SK-N-SH (cell line): ENCODE data around the gene WWC2. TPM values are rescaled to one million over a fixed set of nuclear protein-coding genes. Genes with fewer than 3 reads are reported as not detected.
A peak's percentile ranks its signal among the peaks of the same experiment; 100 is the strongest.

ENCODE experiments used
- CTCF ChIA-PET: fragments of 300-600, 350-600 bp; formaldehyde crosslinking; extraction: SDS; loops from one replicate; lab custom pipeline; 2021; lab: Yijun Ruan, JAX
- POLR2A ChIA-PET: fragments of 350-600 bp; sonication (Branson Sonifier 250); formaldehyde crosslinking; extraction: SDS; loops from one replicate; lab custom pipeline; 2020; ENCODE audit warnings: antibody characterized with exemption, inconsistent platforms; lab: Yijun Ruan, JAX
- DNase-seq: peaks from one replicate; pipeline ENCODE4 v3.0.0; 2012
- H2AFZ ChIP-seq: fragments of 200-600 bp; sonication (generic); 2 replicates; pipeline ENCODE4 v1.8.1; 2016; ENCODE audit warnings: antibody characterized with exemption, mild to moderate bottlenecking, low read depth
- H3F3A ChIP-seq: fragments of 200-600 bp; sonication (generic); replicated peaks from 2 replicates; pipeline ENCODE3; 2016; ENCODE audit warnings: antibody characterized with exemption, mild to moderate bottlenecking; ENCODE audit not compliant: insufficient read depth
- H3K27ac ChIP-seq, 2 experiments: fragments of 200-500 bp in 1 of 2; fragments of 200-600 bp in 1 of 2; sonication (Bioruptor generic) in 1 of 2; sonication (generic), shearing (Covaris generic) in 1 of 2; 2 replicates each; pipeline versions ENCODE4 v1.5.1 to v1.6.1; 2014 to 2016; ENCODE audit warnings: low read depth in 2 of 2, inconsistent platforms in 1 of 2, low read length in 1 of 2, mild to moderate bottlenecking in 1 of 2, mixed read lengths in 1 of 2
- H3K27me3 ChIP-seq: fragments of 200-600 bp; sonication (generic), shearing (Covaris generic); 2 replicates; pipeline ENCODE4 v1.6.1; 2016; ENCODE audit warnings: mixed run types; ENCODE audit not compliant: insufficient read depth
- H3K36me3 ChIP-seq, 2 experiments: fragments of 200-500 bp in 1 of 2; fragments of 200-600 bp in 1 of 2; sonication (Bioruptor generic) in 1 of 2; sonication (generic) in 1 of 2; replicated peaks in 1 of 2; 2 replicates each; pipeline versions ENCODE3 to v1.5.1; 2014 to 2016; ENCODE audit warnings: low read length in 1 of 2, mild to moderate bottlenecking in 1 of 2; ENCODE audit not compliant: insufficient read depth in 2 of 2, control insufficient read depth in 1 of 2
- H3K4me1 ChIP-seq, 2 experiments: fragments of 200-500 bp in 1 of 2; fragments of 200-600 bp in 1 of 2; sonication (Bioruptor generic) in 1 of 2; sonication (generic), shearing (Covaris generic) in 1 of 2; 2 replicates each; pipeline versions ENCODE4 v1.5.1 to v1.6.1; 2014 to 2016; ENCODE audit warnings: low read depth in 1 of 2, low read length in 1 of 2, mixed run types in 1 of 2; ENCODE audit not compliant: insufficient read depth in 2 of 2, control insufficient read depth in 1 of 2
- H3K4me2 ChIP-seq: fragments of 200-600 bp; sonication (generic), shearing (Covaris generic); 2 replicates; pipeline ENCODE4 v1.6.1; 2017; ENCODE audit warnings: mixed run types
- H3K4me3 ChIP-seq, 2 experiments: fragments of 200-500 bp in 1 of 2; fragments of 200-600 bp in 1 of 2; sonication (Bioruptor generic) in 1 of 2; sonication (generic), shearing (Covaris generic) in 1 of 2; 2 replicates each; pipeline versions ENCODE4 v1.5.1 to v1.8.1; 2014 to 2016; ENCODE audit warnings: low read depth in 2 of 2, inconsistent platforms in 1 of 2, low read length in 1 of 2, mild to moderate bottlenecking in 1 of 2, mixed read lengths in 1 of 2, moderate library complexity in 1 of 2
- H3K79me2 ChIP-seq: fragments of 200-600 bp; sonication (generic); 2 replicates; pipeline ENCODE4 v1.8.1; 2017; ENCODE audit warnings: mild to moderate bottlenecking; ENCODE audit not compliant: insufficient read depth
- H3K9ac ChIP-seq: fragments of 200-600 bp; sonication (generic); 2 replicates; pipeline ENCODE4 v1.6.1; 2017; ENCODE audit warnings: mixed run types
- H3K9me2 ChIP-seq: fragments of 200-600 bp; sonication (generic); 2 replicates; pipeline ENCODE4 v1.6.1; 2017; ENCODE audit warnings: mixed run types
- H3K9me3 ChIP-seq: fragments of 200-600 bp; sonication (generic); 2 replicates; pipeline ENCODE4 v1.6.1; 2017; ENCODE audit warnings: mixed run types, mild to moderate bottlenecking, moderate library complexity
- H4K20me1 ChIP-seq: fragments of 200-600 bp; sonication (generic); 2 replicates; pipeline ENCODE4 v1.6.1; 2017; ENCODE audit warnings: mild to moderate bottlenecking, mixed run types; ENCODE audit not compliant: insufficient read depth
- ELF1 ChIP-seq: IDR thresholded peaks from 2 replicates; pipeline ENCODE4 v1.4.0; 2012
- EP300 ChIP-seq, 2 experiments: IDR thresholded peaks; 2 replicates each; pipeline versions ENCODE4 v1.4.0 to v1.6.1; 2012; ENCODE audit warnings: borderline replicate concordance in 1 of 2, low read depth in 1 of 2, low read length in 1 of 2
- FOXJ3 ChIP-seq: sonication (generic); formaldehyde crosslinking; IDR thresholded peaks from 2 replicates; pipeline ENCODE4 v1.5.1; 2020; ENCODE audit warnings: mild to moderate bottlenecking, missing genetic modification reagents
- GATA2 ChIP-seq: sonication (generic); formaldehyde crosslinking; IDR thresholded peaks from 2 replicates; pipeline ENCODE4 v1.5.0; 2020; ENCODE audit warnings: mild to moderate bottlenecking, missing genetic modification reagents
- NRF1 ChIP-seq: IDR thresholded peaks from 2 replicates; pipeline ENCODE4 v1.6.1; 2012; ENCODE audit warnings: low read depth, mild to moderate bottlenecking, low read length
- RAD21 ChIP-seq: IDR thresholded peaks from 2 replicates; pipeline ENCODE4 v1.6.1; 2012; ENCODE audit warnings: mild to moderate bottlenecking, low read length
- RCOR1 ChIP-seq: fragments of 150-350 bp; IDR thresholded peaks from 2 replicates; pipeline ENCODE4 v1.6.1; 2017; ENCODE audit warnings: antibody characterized with exemption, low read length
- SIN3A ChIP-seq: IDR thresholded peaks from 2 replicates; pipeline ENCODE4 v1.6.1; 2012; ENCODE audit warnings: low read depth, mild to moderate bottlenecking, low read length, moderate library complexity, borderline replicate concordance
- TCF12 ChIP-seq: IDR thresholded peaks from 2 replicates; pipeline ENCODE4 v1.4.0; 2012
- WGBS: methylation state at CpG from one replicate; pipeline ENCODE4 v1.1.6; 2017; ENCODE audit warnings: low lambda C conversion rate; 5-methylcytosine and 5-hydroxymethylcytosine counted together
- polyA plus RNA-seq, 3 experiments: library from polyadenylated mRNA; depleted of rRNA; stranded (reverse); fragments of >200 nt; gene quantifications; 2 replicates each; pipeline ENCODE4 v1.2.3, GENCODE V29; 2012
- TF ChIP-seq, protein P1 (sequence below): fragments of 150-350 bp; IDR thresholded peaks from 2 replicates; pipeline ENCODE4 v1.6.1; 2017; ENCODE audit warnings: antibody characterized with exemption, low read length, low read depth, borderline replicate concordance
- TF ChIP-seq, protein P2 (sequence below): IDR thresholded peaks from 2 replicates; pipeline ENCODE4 v1.6.1; 2012; ENCODE audit warnings: mild to moderate bottlenecking, low read depth, low read length, moderate library complexity

The WWC2 gene
- polyA plus RNA-seq, 1 of the 3 experiments (the other 2 are of a cell fraction) = 18.4 TPM

DNA sequence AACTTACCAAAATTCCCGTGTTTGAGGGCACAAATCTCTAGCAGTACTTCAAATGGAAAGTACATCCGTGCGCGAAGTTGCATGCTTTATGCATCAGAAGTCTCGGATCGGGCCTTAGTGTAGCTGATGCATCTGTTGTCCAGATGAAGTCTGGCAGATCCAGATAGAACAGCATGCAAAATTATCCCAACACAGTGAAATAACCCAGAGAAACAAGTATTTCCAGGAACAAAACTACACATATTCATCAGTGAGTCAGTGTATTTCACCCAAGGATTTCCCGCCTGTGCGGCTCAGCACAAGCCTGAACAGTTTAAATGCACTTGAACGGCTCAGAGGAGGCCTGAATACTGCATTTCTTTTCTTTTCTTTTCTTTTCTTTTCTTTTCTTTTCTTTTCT lies 250.6 kb downstream of the WWC2 start:
- 83% methylated on average over 9 of the region's 9 CpGs for WGBS
- peak overlapping the region; percentile 57 for H3K4me2 ChIP-seq

DNA sequence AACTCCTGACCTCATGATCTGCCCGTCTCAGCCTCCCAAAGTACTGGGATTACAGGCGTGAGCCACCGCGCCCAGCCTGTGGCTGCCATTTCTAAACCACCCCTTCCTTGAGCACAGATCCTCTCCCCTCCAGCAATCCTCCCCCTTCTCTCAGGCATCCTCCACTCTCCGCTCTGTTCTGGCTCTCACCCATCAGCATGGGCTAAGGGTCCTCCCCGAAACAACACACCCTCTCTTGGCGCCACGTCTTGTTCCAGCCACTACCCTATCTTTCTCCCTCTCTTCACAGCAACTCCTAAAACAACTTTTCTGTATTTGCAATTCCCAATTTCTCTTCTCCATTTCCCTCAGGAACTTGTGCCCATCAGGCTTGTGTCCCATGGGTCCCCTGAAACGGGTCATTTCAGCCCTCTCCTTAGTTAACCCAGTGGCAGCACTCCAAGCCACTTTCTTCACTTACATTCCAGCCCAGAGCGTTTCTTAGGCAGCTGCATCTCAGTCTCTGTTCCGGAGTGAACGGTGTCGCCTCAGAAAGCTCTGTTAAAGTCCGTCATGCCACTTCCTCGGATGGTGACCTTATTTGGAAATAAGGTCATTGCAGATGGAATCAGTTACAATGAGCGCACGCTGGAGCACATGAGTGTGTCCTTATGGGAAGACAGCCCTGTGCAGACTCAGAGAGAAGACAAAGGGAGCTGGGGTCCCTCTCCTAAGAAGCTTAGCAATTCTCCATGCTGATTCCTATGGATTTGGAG lies 251.4 kb downstream of the WWC2 start:
- no peak overlapping the region for H3K4me3 ChIP-seq
- no peaks in the 10 kb centered on the region for H4K20me1 ChIP-seq
- peaks cover under 1% of the 10 kb centered on the region for H3F3A ChIP-seq
- H3K9me2 ChIP-seq = no peaks in the 10 kb centered on the region
- H3K4me2 ChIP-seq = no peak overlapping the region
- DNase-seq = no peak
- H2AFZ ChIP-seq = no peak overlapping the region
- H3K27ac ChIP-seq = no peak overlapping the region; a peak in 1 of 4 replicates
- H3K36me3 ChIP-seq = no peaks in the 10 kb centered on the region
- no peaks in the 10 kb centered on the region for H3K9me3 ChIP-seq
- TF ChIP-seq RCOR1 (no peak), SIN3A (no peak), FOXJ3 (CRISPR knock-in tag) (no peak), EP300 (IDR thresholded peaks at IDR 0.05; ENCODE audit: borderline replicate concordance in 1 of 2, low read depth in 1 of 2, low read length in 1 of 2) (no peak), GATA2 (CRISPR knock-in tag) (no peak), NRF1 (no peak), ELF1 (no peak), RAD21 (no peak)
- TF ChIP-seq, protein P1, sequence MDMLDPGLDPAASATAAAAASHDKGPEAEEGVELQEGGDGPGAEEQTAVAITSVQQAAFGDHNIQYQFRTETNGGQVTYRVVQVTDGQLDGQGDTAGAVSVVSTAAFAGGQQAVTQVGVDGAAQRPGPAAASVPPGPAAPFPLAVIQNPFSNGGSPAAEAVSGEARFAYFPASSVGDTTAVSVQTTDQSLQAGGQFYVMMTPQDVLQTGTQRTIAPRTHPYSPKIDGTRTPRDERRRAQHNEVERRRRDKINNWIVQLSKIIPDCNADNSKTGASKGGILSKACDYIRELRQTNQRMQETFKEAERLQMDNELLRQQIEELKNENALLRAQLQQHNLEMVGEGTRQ = no peak
- TF ChIP-seq, protein P2, sequence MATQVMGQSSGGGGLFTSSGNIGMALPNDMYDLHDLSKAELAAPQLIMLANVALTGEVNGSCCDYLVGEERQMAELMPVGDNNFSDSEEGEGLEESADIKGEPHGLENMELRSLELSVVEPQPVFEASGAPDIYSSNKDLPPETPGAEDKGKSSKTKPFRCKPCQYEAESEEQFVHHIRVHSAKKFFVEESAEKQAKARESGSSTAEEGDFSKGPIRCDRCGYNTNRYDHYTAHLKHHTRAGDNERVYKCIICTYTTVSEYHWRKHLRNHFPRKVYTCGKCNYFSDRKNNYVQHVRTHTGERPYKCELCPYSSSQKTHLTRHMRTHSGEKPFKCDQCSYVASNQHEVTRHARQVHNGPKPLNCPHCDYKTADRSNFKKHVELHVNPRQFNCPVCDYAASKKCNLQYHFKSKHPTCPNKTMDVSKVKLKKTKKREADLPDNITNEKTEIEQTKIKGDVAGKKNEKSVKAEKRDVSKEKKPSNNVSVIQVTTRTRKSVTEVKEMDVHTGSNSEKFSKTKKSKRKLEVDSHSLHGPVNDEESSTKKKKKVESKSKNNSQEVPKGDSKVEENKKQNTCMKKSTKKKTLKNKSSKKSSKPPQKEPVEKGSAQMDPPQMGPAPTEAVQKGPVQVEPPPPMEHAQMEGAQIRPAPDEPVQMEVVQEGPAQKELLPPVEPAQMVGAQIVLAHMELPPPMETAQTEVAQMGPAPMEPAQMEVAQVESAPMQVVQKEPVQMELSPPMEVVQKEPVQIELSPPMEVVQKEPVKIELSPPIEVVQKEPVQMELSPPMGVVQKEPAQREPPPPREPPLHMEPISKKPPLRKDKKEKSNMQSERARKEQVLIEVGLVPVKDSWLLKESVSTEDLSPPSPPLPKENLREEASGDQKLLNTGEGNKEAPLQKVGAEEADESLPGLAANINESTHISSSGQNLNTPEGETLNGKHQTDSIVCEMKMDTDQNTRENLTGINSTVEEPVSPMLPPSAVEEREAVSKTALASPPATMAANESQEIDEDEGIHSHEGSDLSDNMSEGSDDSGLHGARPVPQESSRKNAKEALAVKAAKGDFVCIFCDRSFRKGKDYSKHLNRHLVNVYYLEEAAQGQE = no peak
- TF ChIP-seq, all 33 proteins: peak for 0
- peaks cover 2 to 8% of the 10 kb centered on the region in 2 experiments; a peak in 2 of 4 replicates for H3K4me1 ChIP-seq
- H3K27me3 ChIP-seq = no peaks in the 10 kb centered on the region
- ChIA-PET POLR2A (no interaction called here), CTCF (interaction anchor here (1.1 to 1.9 kb wide), 2 partner anchors 57 to 101 kb away, joined by 3 to 4 read pairs; no protein-coding TSS in a partner anchor)
- WGBS = 94% methylated on average over 17 of the region's 17 CpGs
- no peak overlapping the region for H3K9ac ChIP-seq
- H3K79me2 ChIP-seq = no peaks in the 10 kb centered on the region

More for the DNA sequence above, 250.6 kb downstream of the WWC2 start:
- H3K79me2 ChIP-seq = no peaks in the 10 kb centered on the region
- H3K4me1 ChIP-seq = peaks cover 2 to 4% of the 10 kb centered on the region in 2 experiments; a peak in 1 of 4 replicates
- no peak overlapping the region for H3K4me3 ChIP-seq
- POLR2A ChIA-PET = no interaction called here
- H2AFZ ChIP-seq = no peak overlapping the region
- TF ChIP-seq TCF12 (peak; percentile 73), GATA2 (CRISPR knock-in tag) (no peak)
- TF ChIP-seq, all 33 proteins: peak for 1
- H3K36me3 ChIP-seq = no peaks in the 10 kb centered on the region
- no peaks in the 10 kb centered on the region for H3K27me3 ChIP-seq
- no peaks in the 10 kb centered on the region for H3K9me2 ChIP-seq
- H3K9ac ChIP-seq = peak overlapping the region; percentile 32; the same call in 1 of the 2 replicates
- DNase-seq = no peak
- peaks cover 3% of the 10 kb centered on the region for H3F3A ChIP-seq
- no peaks in the 10 kb centered on the region for H4K20me1 ChIP-seq
- CTCF ChIA-PET = no interaction called here
- peak overlapping the region in 1 of 2 experiments; percentile 67; a peak in 2 of 4 replicates for H3K27ac ChIP-seq
- H3K9me3 ChIP-seq = no peaks in the 10 kb centered on the region
